Right cardiac atrium (tissue), 5 donors: ENCODE measurements around the gene CD4. TPM values are rescaled to one million over a fixed set of nuclear protein-coding genes. Genes with fewer than 3 reads are reported as not detected.

Experiments
- ATAC-seq, 2 donors: fragments of 200-7000 bp; cut with Tn5 transposase; one replicate each; pipeline versions ENCODE4 v1.8.0 to v1.9.1; 2020; ENCODE audit warnings: moderate library complexity in 2 of 2, mild to moderate bottlenecking in 1 of 2
- DNase-seq, 3 donors: peaks; one replicate each; pipeline ENCODE4 v3.0.0-alpha.2; 2020
- H3K27ac ChIP-seq: one replicate; pipeline ENCODE4 v1.5.1; 2013; ENCODE audit warnings: mild to moderate bottlenecking, low read length, control low read depth, moderate library complexity
- H3K27me3 ChIP-seq: one replicate; pipeline ENCODE4 v1.6.1; 2013; ENCODE audit not compliant: control insufficient read depth, insufficient read depth
- H3K4me1 ChIP-seq: one replicate; pipeline ENCODE4 v1.6.1; 2013; ENCODE audit warnings: low read length; ENCODE audit not compliant: control insufficient read depth, insufficient read depth
- H3K4me3 ChIP-seq: one replicate; pipeline ENCODE4 v1.5.1; 2013; ENCODE audit warnings: low read length, control low read depth
- H3K9me3 ChIP-seq: one replicate; pipeline ENCODE4 v1.6.1; 2013; ENCODE audit warnings: low read length; ENCODE audit not compliant: control insufficient read depth
- WGBS: extraction: QIAGEN DNeasy Blood & Tissue Kit; methylation state at CpG from one replicate; pipeline ENCODE4 v1.1.7; 2013; 5-methylcytosine and 5-hydroxymethylcytosine counted together
- intact Hi-C, 4 donors: fragments of 100-400 bp; cut with DNase I; formaldehyde crosslinking; loops; one replicate each; pipeline versions ENCODE4 v1.11.0 to v1.14.0; 2022 to 2023
- polyA plus RNA-seq: library from polyadenylated mRNA; stranded (reverse); fragments of 200-250 nt; gene quantifications from one replicate; pipeline ENCODE4 v1.2.3, GENCODE V29; 2013
- total RNA-seq, 4 donors: library from RNA; stranded (reverse); fragmentation: NEBNext Ultra II Directional; extraction: Animal tissue kit (Norgen Biotek cat#: 25700); gene quantifications; one replicate each; pipeline ENCODE4 v1.2.1, GENCODE V29; 2021
- donor health status: healthy with polysubstance abuse.
- donor health status: DM: no; HTN: yes; CAD: no.
- donor health status: DM: no; HTN: no; CAD: no.
- donor health status: DM: no; HTN: yes; CAD: no; lungs with severe emphysema.
- donor health status: DM: yes; HTN: yes; CAD: no.

The CD4 gene
- total and polyA plus RNA-seq, 5 donors, result 2.5 to 15.4 (median 12.8) TPM

DNA sequence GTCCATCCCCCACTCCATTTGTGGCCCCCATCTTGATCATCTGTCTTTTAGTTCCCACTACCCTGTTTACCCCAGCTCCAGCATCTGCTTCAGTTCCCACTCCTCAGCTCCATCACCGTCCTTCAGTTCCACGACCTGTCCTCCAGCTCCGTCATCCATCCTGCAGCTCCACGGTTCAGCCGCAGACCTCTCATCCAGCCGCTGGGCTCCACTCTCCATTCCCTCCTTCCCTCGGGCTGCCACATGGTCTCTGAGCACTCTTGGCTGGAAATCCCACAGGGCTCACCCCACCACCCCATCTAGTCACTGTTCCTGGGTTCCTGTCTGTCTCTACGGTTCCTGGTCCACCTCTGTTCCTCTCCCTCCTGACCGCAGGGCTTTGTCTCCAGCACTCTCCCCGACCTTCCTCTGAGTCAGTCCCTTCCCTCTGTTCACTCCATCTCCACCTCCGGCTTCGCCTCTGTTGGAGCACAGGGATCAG lies 35.6 kb downstream of the CD4 start:
- DNase-seq, result no peak
- Histone ChIP-seq H3K9me3 (no peaks in the 10 kb centered on the region), H3K27me3 (no peaks in the 10 kb centered on the region), H3K4me1 (peaks cover 2% of the 10 kb centered on the region), H3K27ac (no peak overlapping the region), H3K4me3 (no peak overlapping the region)
- ATAC-seq, result no peak
- intact Hi-C loops, result loop anchor here (2.0 to 10.0 kb wide), 5 partner anchors 70 to 210 kb away; partner anchors contain the start of gene MLF2 (in 3 of the 4)
- WGBS, result 41% methylated on average over 12 of the region's 12 CpGs

DNA sequence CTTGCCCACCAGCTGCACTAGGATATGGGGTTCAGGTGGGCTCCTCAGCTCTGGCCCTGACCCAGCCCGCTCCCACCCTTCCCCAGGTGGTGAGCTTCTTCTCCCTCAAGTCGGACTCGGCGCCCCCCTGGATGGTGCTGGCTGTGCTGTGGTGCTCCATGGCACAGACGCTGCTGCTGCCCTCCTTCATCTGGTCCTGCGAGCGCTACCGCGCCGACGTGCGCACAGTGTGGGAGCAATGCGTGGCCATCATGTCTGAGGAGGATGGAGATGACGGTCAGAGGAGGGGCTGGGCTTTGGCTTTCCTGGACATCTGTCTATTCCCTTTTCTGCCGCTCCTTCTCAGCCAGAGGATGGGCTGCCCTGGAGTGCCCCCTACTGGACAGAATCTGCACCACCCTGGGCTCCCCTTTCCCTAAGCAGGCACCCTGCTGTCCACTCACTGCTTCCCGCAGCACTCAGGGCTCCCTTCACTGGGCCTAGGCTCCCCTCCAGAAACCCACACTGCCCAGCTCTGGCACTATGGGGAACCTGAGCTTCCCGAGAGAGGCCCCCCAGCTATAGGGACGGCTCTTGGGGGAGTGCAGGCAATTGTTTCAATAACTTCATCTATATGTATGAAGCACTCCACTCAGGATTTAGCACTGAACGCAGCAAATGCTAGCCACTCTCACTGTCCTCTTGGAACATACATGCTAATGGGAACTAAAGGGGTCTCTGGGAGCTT lies 36.2 kb downstream of the CD4 start:
- no peak overlapping the region for H3K4me3 ChIP-seq
- H3K27ac ChIP-seq, result no peak overlapping the region
- ATAC-seq, result peak; percentile 56 to 58
- H3K9me3 ChIP-seq, result no peaks in the 10 kb centered on the region
- intact Hi-C loops, result loop anchor here (2.0 to 10.0 kb wide), 5 partner anchors 71 to 211 kb away; partner anchors contain the start of gene MLF2 (in 3 of the 4)
- no peaks in the 10 kb centered on the region for H3K27me3 ChIP-seq
- H3K4me1 ChIP-seq, result peaks cover 2% of the 10 kb centered on the region
- 14% methylated on average over 19 of the region's 19 CpGs for WGBS
- peak; percentile 85 to 94 (median 94) for DNase-seq

DNA sequence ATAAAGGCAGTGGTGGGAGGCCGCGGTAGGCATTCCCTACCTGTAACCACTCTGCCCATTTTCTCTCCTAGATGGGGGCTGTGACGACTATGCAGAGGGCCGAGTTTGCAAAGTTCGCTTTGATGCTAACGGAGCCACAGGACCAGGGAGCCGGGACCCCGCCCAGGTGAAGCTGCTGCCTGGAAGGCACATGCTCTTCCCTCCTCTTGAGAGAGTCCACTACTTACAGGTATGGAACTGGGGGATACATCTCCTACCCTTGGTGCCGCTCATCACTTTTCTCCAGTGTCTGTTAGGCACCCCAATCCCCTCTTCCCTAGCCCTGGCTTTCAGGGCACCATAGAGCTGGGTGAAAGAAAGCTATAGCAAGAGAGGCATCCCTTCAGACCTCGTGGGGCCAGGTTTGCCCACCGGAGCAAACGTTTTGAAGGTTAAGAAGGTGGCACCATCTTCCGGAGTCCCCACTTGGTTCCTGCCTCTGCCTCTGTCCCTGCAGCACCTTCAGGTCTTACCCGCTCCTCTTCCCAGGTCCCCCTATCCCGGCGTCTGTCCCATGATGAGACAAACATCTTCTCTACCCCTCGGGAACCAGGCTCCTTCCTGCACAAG lies 36.9 kb downstream of the CD4 start:
- no peaks in the 10 kb centered on the region for H3K27me3 ChIP-seq
- H3K4me1 ChIP-seq, result peaks cover 2% of the 10 kb centered on the region
- H3K4me3 ChIP-seq, result no peak overlapping the region
- WGBS, result 79% methylated on average over 17 of the region's 17 CpGs
- intact Hi-C loops, result loop anchor here (5.0 to 10.0 kb wide), 4 partner anchors 71 to 211 kb away; partner anchors contain the start of gene MLF2 (in 3 of the 4)
- DNase-seq, result peak in 1 of 3 donors; percentile 68
- no peaks in the 10 kb centered on the region for H3K9me3 ChIP-seq
- no peak for ATAC-seq
- H3K27ac ChIP-seq, result no peak overlapping the region

GRCh38 chr12:6826734-6827436 lies 37.6 kb downstream of the CD4 start:
- DNase-seq (peak in 1 of 3 donors; percentile 67), ATAC-seq (no peak)
- Histone ChIP-seq H3K4me3 (no peak overlapping the region), H3K9me3 (no peaks in the 10 kb centered on the region), H3K27ac (peak overlapping the region; percentile 22), H3K27me3 (no peaks in the 10 kb centered on the region), H3K4me1 (peaks cover 2% of the 10 kb centered on the region)
- 73% methylated on average over 22 of the region's 22 CpGs for WGBS
- intact Hi-C loops, result loop anchor here (5.0 to 10.0 kb wide), 4 partner anchors 72 to 212 kb away; partner anchors contain the start of gene MLF2 (in 3 of the 4)

DNA sequence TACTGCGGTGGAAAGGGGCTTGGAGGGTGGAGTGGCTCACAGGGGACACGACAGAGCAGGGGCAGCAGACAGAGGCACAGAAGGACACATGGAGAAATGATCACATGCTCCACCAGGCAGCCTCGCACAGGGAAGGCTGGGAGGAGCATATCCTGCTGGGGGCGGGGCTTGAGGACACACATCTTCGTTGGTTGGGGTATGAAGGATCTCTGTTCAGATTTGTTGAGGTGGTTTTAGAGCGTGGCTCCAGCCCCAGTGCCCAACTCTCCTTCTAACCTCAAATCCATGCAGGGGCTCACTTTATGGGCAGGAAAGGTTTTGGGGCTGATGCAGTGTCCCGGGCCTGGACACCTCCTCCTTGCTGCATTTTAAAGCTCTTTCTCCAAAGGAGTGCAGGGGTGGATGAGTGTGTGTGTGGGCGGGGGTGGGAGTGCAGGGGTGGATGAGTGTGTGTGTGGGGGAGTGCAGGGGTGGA lies 38.1 kb downstream of the CD4 start:
- peak; percentile 53 to 60 for ATAC-seq
- intact Hi-C loops, result loop anchor here (5.0 to 10.0 kb wide), 4 partner anchors 73 to 213 kb away; partner anchors contain the start of gene MLF2 (in 3 of the 4)
- H3K4me3 ChIP-seq, result no peak overlapping the region
- H3K27me3 ChIP-seq, result no peaks in the 10 kb centered on the region
- no peaks in the 10 kb centered on the region for H3K9me3 ChIP-seq
- peak; percentile 89 to 96 (median 95) for DNase-seq
- WGBS, result 8% methylated on average over 8 of the region's 8 CpGs
- H3K27ac ChIP-seq, result peak overlapping the region; percentile 22
- H3K4me1 ChIP-seq, result peaks cover 2% of the 10 kb centered on the region

GRCh38 chr12:6827982-6828780 lies 38.9 kb downstream of the CD4 start, which contains the start of gene P3H3:
Gene P3H3 (plus strand): TSS chr12:6828407. CDS start chr12:6828441, 34 bp downstream.
- Histone ChIP-seq H3K27ac (peak within 1 kb of the TSS; percentile 48), H3K27me3 (no peaks in the 10 kb centered on the region), H3K4me3 (peak within 1 kb of the TSS; percentile 75), H3K4me1 (peaks cover 2% of the 10 kb centered on the region), H3K9me3 (no peaks in the 10 kb centered on the region)
- intact Hi-C loops, result loop anchor here (5.0 to 10.0 kb wide), 4 partner anchors 73 to 213 kb away; partner anchors contain the start of gene MLF2 (in 3 of the 4)
- DNase-seq (peak in 2 of 3 donors; percentile 78 to 81), ATAC-seq (peak in 1 of 2 donors; percentile 6)
- under 1% methylated on average over 59 of the region's 60 CpGs for WGBS

- Histone ChIP-seq H3K4me3 (peak overlapping the region; percentile 75), H3K27ac (peak overlapping the region; percentile 48), H3K27me3 (no peaks in the 10 kb centered on the region), H3K9me3 (no peaks in the 10 kb centered on the region), H3K4me1 (peaks cover 2% of the 10 kb centered on the region)
- WGBS, result under 1% methylated on average over 71 of the region's 71 CpGs
- DNase-seq (peak in 2 of 3 donors; percentile 76 to 79), ATAC-seq (peak; percentile 18 to 19)
- intact Hi-C loops, result loop anchor here (5.0 to 10.0 kb wide), 4 partner anchors 74 to 214 kb away; partner anchors contain the start of gene MLF2 (in 3 of the 4)
Observed at GRCh38 chr12:6828781-6829535, 39.6 kb downstream of the CD4 start.

DNA sequence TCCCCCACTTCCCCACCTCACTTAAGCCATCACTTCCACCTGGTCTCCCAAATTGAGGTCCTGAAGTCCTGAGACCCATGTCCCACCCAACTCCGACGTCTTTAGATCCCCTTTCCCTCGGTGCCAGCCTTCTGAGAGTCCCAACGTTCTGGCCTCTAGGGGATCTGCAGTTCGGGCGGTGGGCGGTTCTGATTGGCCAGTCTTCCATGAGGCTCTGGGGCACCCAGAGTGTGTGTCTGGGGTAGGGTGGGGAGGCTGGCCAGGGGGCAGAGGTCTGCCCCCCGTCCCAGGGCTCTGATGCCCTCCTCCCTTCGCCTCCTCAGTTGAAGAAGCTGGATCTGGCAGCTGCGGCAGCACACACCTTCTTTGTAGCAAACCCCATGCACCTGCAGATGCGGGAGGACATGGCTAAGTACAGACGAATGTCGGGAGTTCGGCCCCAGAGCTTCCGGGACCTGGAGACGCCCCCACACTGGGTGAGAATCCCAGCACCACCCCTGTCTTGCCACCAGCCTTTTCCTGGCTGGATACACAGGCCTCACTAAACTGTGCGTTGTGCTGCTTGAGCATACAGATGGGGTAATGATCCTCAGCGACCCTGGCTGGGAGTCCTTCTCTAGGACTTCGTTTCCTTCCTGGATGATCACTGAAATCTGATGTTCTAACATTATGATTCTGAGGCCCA lies 40.4 kb downstream of the CD4 start:
- H3K4me3 ChIP-seq, result peak overlapping the region; percentile 75
- H3K27ac ChIP-seq, result peak overlapping the region; percentile 48
- peak; percentile 2 for ATAC-seq
- WGBS, result 44% methylated on average over 19 of the region's 19 CpGs
- peak in 1 of 3 donors; percentile 77 for DNase-seq
- H3K27me3 ChIP-seq, result no peaks in the 10 kb centered on the region
- intact Hi-C loops, result loop anchor here (5.0 to 10.0 kb wide), 4 partner anchors 75 to 215 kb away; partner anchors contain the start of gene MLF2 (in 3 of the 4)
- no peaks in the 10 kb centered on the region for H3K9me3 ChIP-seq
- peaks cover 2% of the 10 kb centered on the region for H3K4me1 ChIP-seq
